HG03196 (cell line): Measurements from ENCODE around the gene FAM199X.
"Not testable (repeated sequence)": the region's sequence is repeated elsewhere in the genome, so short reads cannot be mapped to it uniquely, and the experiment has no call there.

Source experiments
- ATAC-seq: cut with Tn5 transposase; IDR thresholded peaks from one replicate; pipeline ENCODE4 v1.9.1; 2021; ENCODE audit not compliant: unreplicated experiment

The FAM199X gene

DNA sequence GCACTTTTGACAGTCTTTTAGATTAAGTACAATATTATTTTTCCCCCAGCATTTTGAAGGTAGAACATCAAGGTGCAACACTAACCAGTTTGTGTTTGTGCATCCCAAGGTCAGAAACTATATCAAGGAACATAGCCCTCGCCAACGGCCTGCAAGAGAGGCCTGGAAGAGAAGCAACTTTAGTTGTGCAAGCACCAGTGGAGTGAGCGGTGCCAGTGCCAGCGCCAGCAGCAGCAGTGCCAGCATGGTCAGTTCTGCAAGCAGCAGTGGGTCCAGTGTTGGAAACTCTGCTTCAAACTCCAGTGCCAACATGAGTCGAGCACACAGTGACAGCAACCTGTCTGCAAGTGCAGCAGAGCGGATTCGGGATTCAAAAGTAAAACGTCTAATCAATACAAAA is 21.7 kb downstream of the FAM199X start:
- no peak for ATAC-seq

DNA sequence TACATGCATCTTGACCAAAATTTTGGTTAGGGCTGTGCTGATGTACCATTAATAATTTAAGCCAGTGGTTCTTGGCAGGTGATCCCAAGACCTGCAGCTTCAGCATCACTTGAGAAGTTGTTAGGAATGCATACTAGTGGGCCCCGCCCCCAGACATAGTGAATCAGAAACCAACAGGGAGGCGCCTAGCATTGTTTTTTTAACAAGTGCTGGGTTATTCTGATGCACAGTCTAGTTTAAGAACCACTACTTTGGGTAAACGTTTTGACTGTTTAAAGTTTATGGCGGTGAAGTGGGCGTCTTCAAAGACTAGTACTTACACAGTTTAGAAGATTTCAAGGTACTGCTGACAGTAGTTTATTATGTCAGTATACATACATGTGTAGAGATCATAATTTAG is 23.6 kb downstream of the FAM199X start:
- no peak for ATAC-seq

DNA sequence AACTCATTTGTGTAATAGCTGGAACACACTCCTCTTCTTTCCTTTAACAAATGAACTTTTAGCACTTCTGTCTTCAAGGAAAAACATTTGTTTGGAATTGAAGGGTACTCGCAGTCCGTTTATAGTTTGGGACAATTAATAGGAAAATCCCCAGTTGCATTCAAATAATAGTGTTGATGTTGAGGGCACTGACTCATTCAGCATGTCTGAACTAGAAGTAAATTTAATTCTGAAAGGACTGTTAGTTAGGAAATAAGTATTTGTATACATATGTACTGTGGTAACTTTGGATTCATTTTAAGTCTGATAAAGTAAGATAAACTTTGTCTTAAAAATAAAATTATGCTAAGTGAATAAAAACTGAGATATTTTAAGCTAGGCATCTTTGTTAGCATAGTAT is 27.2 kb downstream of the FAM199X start:
- no peak for ATAC-seq

DNA sequence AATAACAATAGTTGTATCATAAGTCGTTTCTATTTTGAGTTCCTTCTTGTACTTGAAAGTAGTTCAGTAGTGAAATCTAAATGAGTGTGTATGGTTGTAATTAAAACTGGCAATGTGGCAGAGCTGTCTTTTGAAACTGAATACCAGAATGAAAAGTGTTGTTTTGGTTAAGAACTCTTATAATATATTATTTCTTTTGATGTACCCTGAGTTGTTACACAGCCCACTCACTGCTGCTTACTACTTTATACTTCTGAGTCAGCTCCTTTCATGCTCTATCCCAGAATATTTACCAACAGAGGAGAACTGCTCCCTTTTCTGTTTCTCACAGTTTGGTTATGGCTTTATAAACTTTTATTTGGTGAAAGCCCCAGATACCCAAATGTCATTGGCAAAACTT is 28.8 kb downstream of the FAM199X start:
- ATAC-seq, result no peak

DNA sequence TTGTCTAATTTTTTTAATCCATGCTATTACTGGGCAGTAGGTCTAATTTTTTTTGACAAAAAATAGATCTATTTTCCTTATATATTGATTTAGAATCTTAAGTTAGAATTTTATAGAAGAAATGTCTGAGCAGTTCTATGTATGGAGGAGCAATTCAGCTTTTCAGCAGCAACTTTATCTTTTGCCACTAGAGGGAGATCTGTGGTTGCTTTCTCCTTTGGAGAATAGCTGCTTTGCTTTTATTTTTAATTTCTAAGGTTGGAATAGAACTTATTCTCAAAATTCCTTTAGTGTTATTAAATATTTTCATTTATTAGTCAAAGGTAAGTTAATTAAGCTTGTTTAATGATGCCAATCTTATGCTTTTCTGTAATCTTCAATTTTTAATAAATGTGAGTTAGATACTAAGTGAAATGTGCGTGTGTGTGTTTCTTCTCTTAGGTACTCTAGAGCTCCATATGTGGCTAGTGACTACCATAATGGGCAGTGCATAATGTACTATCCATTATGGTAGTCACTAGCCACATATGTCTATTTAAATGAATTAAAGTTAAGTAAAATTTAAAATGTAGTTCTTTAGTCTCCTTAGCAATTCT is 29.3 kb downstream of the FAM199X start:
- ATAC-seq, result no peak

DNA sequence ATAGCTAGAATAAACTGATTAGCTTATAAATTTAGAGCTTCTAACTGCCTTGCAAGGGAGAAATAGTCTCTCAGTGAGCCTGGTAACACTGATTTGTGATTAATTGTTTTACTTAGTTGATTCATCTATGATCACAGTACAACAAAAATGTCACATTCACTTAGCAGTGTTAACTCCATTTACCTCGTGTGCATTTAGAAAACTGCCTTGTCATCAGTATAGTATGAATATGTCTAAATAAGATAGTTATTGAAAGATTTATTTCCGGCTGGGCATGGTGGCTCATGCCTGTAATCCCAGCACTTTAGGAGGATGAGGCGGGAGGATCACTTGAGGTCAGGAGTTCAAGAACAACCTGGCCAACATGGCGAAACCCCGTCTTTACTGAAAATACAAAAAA is 39.3 kb downstream of the FAM199X start:
- ATAC-seq, result no peak

DNA sequence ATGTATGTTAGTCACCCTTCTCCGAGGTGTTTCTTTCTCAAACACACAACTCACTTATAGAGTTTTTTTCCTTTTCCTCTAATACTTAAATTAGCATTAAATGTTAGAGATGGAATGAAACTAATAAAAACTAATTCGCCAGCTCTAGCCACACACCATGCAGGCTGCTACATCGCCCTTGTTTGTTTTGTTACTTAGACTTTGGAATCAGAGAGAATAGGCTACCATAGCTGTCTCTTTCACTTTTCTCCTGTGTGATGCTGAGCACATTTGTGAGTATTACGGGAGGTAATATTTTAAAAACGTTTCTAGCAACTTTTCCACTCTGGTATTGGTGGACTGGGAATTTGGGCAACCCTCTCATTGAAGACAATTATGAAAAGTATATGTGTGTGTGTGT is 44.9 kb downstream of the FAM199X start:
- no peak for ATAC-seq

DNA sequence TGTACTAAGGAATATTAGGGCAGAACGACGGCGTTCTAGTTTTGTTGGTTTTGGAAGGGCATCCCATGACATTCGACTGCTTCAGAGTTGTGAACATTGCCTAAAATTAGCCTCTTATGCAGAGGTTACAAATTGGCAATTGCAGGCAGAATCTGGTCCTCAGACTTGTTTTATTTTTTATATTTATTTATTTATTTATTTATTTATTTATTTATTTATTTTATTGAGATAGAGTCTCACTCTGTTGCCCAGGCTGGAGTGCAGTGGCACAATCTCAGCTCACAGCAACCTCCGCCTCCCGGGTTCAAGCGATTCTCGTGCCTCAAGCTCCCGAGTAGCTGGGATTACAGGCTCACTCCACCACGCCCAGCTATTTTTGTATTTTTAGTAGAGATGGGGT is 63.8 kb downstream of the FAM199X start:
- not testable (repeated sequence) for ATAC-seq
